HG02588 (cell line): ENCODE measurements around the gene COG5.
A peak's percentile ranks its signal among the peaks of the same experiment; 100 is the strongest.
"Not testable (repeated sequence)": the region's sequence is repeated elsewhere in the genome, so short reads cannot be mapped to it uniquely, and the experiment has no call there.

Experiments
- ATAC-seq: cut with Tn5 transposase; IDR thresholded peaks from one replicate; pipeline ENCODE4 v1.9.1; 2021; ENCODE audit warnings: mild to moderate bottlenecking, moderate library complexity; ENCODE audit not compliant: unreplicated experiment

COG5 gene

DNA sequence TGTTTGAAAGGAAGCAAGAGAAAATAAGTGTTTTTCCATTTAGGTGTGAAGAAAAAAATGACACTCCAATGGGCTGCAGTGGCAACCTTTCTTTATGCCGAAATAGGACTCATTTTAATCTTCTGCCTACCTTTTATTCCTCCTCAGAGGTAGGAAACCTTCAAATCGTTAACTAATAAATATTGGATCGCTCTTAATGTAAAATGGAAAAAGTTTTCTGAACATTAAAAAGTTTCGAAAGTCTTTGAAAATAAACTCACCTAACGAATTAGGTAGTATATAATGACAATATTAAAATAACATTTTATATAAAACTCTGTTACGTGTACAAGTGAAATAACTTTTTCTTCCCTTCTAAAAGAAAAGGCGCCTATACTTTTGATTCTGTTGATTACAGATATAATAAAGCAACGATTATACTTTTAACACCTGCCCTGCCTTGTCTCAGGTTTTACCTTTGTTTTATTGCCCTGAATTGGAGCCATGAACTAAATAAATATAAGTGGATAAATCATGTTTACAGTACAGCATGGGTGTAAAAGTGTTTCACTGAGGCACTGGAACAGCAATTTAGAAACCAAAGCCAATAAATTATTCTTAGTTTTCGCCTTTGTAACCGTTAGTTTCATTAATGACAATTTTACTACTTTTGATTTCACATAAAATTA, 17.1 kb upstream of the COG5 start:
- no peak for ATAC-seq

DNA sequence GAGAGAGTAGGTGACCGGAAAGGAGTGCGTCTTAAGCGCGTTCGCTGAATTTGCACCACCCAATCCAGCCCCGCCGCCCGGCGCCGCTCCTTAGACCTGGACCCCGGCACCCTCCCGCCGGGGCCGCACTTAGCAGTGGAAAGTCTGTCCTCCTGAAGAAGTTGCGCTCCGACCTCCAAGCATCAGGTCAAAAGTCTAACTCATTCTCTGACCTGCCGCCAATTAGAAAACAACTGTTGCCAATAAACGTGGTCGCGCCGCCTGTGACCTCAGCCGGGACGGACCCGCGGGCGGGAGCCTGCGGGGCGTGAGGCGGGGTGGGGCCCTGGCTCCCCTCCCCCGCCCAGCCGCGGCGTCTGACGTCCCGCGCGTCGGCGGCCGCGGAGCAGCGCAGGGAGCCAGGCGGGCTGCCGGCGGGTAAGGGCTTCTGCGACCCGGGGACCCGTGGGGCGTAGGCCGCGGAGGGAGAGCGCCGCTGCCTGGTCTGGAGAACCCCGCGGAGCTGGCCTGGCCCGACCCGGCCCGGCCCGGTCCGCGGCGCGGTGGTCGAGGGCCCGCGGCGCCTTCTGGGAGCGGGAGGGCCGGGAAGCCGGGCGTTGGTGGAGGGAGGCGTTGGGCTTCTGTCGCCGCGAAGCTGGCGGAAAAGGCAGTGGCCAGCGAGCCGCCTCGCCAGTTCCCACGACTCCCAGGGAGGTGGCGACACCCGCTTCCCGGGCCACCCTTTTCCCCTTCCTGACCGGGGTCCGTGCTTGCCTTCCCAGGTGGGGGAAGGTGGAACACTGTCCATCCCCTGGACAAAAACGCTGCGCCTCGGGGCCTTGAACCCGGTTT, 16.4 kb upstream of the COG5 start, which contains the start of gene BCAP29:
Gene BCAP29, plus strand, starts transcription at position 362 of the 831 bp plus-strand sequence. CDS start 527 bp downstream, outside the sequence.
- ATAC-seq, result peak; percentile 91

DNA sequence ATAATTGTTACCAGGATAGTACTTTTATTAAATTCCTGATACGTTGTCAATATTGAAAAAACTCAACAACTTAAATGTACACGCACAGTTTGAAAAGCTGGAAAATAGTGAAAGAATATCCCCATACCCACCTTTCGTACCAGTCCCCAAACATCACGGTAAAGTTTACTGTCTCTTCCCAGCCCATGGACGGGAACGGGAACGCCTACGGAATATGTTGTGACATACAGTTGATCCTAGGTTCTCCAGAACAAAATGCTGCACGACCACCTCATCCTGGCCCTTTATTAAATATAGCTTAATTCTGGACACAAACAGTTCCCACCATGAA, 15.8 kb upstream of the COG5 start:
- ATAC-seq, result no peak

DNA sequence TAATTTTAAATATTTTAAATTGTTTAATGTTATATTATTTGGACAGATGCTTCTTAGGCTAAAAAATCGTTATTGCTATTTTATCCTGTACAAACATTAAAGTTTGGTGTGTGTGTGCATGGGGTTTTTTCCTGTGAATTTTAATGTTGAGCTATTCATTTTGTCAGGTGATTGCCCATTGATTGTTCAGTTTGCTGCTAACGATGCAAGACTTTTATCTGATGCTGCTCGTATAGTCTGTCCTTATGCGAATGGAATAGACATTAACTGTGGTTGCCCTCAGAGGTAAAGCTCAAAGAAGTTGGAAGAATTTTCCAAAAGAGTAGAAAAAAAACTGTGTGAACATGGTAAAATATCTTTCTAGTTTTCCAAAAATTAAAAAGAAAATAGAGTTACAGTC, 9.8 kb upstream of the COG5 start:
- no peak for ATAC-seq

DNA sequence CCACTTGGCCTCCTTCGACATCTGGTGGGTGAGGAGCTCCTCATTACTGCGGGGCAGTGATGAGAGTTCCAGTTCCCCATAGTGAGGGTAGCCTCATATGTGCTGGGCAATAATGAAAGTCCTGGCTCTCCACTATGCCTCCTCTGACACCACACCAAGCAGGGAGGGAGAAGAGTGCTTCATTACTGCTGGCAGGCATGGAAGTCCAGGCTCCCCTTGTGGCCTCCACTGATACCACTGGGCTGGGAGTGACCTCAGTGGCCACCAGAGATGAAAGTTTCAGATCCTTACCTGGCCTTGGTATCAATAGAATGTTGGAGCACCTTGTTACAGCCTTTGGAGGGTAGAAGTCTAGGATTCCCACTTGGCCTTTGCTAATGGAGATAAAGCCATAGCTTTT, 6.6 kb upstream of the COG5 start:
- ATAC-seq, result no peak

DNA sequence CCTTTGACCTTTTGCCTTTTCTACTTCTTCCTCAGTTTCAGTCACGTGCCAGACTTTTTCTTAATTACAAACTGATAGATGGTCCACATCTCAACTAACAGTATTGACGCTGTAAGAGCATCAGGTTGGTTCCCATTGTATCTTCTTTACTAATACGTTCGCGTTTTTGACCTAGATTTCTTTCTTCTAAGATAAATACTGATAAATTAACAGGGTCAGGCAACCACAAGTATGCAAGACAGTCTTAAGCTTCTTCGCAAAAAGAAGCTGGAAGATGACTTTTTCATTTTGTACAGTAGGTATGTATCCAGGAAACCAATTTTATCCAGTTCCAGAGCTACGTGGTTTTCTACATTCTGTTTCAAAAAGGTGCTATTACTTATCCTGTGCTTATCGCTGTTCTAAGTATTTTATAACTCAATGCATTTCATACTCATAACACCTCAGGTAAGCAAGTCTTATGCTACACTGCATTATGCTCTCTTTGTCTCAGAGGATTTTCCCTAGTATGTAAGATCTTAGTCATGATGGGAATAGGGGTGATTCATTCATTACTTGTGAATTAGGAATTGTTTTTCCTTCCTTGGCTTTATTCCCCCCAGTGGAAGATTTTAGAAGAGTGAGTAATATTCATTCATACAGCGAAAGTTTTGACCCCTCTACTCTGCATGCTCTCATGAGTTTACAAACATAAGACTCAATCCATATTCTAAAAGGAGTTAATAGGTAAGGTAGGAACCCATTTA, 1.0 kb upstream of the COG5 start:
- no peak for ATAC-seq

DNA sequence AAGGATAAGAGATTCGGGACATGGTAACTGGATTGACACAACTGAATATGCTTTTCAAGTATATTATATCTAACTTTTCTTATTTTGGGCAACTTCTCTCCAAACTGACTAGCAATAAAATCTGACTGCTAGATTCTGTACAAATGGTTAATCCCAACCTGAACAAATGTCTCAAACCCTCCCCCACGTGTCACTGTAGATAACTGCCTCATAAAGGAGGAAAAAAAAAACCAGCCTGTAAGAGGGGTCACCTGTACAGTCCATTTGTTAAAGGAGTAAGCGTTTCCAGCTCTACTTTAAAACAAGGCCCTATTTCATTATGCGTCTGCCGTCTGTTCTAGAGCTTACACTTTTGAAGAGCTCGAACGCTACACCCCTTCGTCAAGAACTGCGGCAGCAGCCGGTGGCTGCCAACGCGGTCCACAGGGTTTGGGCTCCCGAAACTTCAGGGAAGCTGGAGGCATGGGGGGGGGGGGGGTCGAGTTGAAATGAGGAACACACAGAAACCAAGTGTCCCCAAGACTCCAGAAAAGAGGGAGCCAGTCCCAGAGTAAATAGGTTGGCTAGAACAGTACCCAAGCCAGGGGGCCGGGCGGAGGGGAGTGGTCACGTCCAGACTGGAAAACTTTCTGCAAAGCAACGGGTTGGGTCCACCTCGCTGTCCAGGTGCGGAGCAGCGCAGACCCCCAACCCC, 492 bp downstream of the COG5 start:
- peak; percentile 49 for ATAC-seq

DNA sequence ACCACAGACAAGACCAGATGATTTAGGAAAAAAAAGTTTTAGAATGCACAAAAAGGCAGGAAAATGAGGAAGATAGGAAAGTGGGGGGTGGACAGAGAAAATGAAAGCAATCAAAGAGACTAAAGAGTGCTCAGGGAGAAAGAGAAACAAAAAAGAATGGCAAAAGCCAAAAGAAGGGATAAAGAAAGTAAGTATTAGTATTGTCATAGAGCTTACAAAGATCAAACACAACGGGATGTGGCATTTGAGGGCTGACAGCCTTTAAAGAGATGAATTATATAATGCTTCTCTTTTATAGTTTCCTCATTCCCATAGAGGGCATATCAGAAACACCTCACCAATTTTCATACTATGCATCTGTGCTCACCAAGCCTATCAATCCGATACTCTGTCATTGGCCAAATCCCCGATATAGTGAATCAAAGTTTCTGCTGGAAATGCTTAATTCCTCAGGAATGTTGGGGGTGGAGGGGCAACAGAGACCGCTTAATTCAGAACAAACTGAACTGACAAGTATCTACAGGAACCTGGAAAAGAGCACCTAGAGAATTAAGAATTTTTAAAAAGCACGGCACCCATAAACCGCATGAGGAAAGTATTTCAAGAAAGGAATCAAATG, 2.7 kb downstream of the COG5 start:
- no peak for ATAC-seq

DNA sequence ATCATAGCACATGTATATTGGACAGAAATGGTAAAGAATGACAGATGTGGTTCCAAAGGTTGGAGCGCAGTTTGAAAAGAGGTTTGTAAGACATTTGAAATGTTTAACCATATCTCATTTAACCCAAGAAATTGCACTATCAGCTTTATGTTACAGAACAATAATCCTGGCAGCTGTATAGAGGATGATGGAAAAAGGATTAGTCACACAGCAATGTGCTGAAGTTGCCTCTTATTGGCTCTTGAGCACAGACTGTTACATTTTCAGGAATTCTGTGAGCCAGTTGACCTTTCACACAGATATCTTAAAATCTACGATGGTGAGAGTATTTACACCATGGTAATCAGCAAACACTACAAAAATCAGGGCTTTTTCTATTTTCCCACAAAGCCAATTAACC, 3.9 kb downstream of the COG5 start:
- ATAC-seq, result no peak

DNA sequence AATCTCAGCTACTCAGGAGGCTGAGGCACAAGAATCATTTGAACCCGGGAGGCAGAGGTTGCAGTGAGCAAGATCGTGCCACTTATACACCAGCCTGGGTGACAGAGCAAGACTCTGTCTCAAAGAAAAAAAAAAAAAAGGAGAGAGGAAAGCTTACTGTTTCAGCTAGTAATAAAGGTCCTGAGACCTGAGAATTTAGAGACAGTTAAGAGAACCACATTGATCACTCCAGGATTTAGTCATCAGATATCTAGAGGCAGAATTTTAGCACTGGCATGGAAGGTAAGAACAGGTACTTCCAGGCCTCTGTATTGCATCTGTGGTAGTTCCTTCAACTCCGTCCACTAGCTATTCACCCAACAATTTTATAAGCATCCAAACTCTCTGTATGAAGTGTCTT, 7.8 kb downstream of the COG5 start:
- no peak for ATAC-seq

DNA sequence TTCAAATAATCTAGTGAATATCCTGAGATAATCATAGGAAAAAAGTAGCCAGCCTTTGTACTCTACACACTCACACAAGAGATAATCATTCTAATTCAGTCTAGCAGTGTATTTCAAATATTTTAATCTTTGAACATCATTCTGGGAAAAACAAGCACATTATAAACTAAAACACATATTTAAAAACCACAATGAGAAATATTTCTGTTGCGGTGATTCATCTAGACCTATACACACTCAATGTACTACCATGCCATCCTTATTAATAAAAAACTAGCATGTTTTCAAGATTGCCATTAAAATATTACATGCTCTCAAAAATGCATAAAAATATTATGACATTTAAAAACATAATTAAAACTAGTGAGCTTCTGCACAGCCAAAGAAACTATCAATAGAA, 11.8 kb downstream of the COG5 start:
- no peak for ATAC-seq

DNA sequence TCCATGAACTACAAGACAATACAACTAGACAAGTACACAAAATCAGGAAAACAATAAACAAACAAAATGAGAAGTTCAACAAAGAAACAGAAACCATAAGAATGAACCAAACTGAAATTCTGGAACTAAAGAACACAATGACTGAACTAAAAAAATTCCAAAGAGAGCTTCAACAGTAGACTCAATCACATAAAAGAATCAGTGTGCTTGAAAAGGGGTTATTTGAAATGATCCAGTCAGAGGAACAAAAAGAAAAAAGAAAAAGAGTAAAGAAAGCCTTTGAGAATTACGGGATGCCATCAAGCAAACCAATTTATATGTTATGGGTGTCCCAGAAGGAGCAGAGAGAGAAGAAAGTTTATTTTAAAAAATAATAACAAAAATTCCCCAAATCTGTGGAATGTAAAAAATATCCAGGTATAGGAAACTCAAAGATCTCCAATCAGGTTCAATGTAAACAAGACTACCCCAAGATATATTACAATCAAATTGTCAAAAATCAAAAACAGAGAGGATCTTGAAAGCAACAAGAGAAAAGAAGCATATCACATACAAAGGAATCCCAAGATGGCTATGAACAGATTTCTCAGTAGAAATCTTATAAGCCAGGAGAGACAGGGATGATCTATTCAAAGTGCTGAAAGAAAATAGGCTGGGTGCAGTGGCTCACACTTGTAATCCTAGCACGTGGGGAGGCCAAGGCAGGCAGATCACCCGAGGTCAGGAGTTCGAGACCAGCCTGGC, 18.7 kb downstream of the COG5 start:
- no peak for ATAC-seq

DNA sequence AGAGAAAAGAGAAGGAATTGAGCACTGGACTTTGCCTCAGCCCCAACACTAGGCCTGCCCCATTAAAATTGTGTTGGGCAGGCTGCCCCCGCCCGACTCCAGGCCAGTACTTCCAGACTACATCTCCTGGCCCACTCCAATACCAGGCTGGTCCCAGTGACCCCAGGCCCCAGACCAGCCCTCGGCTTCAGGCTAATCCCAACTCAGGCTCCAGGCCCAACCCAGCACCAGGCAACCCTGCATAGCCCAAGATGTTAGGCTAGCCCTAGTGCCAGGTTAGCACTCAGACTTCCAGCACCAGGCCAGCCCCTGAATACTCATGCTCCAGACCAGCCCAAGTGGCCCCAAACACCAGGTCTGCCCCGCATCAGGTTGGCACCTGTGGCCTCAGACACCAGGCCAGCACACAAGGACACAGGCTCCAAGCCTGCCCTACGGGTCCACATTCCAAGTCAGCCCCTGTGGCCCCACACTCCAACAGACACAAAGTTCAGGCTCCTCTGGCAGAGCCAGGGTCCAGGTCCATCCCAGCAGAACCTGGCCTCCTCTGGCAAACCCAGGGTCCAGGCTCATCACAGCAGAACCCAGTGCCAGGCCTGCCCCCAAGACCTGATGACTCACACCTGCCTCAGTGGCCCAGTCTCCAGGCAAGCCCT, 20.3 kb downstream of the COG5 start:
- no peak for ATAC-seq

DNA sequence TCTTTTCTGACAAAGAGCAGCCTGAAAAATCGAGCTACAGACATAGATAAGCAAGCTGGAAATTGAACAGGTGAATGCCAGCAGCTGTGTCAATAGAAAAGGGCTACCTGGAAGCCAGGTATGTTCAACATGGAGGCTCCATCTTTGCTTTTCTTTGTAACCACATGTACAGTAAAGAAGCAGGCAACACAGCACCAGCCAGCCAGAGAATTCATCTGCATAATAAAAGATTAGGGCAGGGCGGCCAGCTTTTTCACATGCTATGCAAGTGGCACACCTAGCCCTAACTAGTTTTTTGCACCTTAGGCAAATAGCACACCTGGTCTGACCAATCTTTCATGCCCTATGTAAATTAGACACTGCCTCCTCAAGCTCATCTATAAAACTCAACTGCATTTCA, 25.7 kb downstream of the COG5 start:
- ATAC-seq, result no peak

DNA sequence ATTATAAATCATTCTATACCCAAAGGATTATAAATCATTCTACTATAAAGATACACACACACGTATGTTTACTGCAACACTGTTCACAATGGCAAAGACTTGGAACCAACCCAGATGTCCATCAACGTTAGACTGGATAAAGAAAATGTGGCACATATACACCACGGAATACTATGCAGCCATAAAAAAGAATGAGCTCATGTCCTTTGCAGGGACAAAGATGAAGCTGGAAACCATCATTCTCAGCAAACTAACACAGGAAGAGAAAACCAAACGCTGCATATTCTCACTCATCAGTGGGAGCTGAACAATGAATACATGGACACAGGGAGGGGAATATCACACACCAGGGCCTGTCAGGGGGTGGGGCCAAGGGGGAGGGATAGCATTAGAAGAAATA, 26.5 kb downstream of the COG5 start:
- ATAC-seq, result not testable (repeated sequence)

DNA sequence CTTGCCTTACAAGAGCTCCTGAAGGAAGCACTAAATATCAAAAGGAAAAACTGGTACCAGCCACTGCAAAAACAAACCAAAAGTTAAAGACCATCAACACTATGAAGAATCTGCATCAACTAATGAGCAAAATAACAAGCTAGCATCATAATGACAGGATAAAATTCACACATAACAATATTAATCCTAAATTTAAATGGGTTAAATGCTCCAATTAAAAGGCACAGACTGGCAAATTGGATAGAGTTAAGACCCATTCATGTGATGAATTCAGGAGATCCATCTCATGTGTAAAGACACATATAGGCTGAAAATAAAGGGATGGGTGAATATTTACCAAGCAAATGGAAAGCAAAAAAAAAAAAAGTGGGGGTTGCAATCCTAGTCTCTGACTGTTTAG, 29.6 kb downstream of the COG5 start:
- ATAC-seq, result no peak

DNA sequence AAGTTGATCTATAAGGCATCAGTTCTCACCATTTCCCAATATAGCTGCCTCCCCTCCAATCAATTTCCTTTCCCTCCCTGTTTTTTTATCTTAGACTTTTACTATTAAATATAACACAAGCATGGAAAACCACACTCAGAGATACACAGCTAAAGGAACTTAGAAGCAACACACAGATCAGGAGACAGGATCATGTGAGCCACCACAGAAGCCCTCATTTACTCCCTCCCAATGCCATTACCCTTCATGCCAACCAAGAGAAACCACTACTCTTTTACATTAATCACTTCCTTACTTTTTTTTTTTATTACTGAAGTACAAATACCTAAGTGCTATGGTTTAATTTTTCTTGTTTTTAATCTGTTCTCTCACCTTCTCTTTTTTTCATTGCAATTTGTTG, 33.0 kb downstream of the COG5 start:
- ATAC-seq, result no peak

DNA sequence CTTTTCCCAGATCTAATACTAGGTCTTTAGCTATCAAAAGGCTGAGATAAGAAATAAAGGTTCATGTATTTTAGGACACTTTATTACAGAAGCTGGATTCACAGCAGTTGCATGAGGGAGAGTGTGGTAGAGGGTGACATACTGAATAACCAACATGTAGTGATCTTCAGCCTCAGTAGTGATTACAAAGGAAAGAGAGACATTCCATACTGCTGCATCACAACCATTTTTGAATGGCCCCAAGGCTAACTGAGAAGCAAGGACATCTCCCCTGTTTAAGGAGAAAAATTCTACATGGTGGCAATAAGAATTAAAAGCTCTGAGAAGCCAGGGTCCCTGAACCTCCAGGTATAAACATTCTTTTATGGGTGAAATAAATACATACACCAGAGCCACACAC, 35.3 kb downstream of the COG5 start:
- no peak for ATAC-seq

DNA sequence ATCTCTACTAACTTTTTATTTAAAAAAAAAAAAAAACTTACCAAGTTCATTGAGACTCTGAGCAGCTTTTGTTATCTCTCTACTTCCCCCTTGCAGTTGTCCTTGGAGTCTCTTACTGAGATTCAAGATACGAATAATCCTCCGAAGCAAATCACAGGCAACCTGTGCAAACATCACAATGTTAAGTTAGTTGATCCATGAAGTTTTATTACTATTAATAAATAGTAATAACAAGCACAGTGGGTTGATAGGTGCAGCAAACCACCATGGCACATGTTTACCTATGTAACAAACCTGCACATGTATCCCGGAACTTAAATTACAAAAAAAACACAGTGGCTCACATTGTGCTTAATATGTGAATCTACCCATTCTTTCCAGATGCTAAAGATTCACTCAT, 36.5 kb downstream of the COG5 start:
- ATAC-seq, result no peak

DNA sequence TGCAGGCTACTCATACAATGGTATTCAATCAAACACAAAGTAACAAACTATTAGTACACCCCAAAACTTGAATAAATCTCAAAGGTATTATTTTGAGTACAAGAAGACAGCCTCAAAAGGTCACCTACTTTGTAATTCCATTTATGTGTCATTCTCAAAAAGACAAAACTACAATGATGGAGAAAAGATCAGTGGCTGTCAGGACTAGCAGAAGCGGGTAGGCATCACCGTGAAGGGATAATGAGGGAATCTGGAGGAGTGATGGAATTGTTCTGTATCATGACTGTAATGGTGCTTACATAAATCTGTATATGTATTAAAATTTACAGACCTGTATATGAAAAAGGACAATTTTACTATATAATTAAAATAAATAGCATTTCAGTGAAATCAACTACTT, 37.0 kb downstream of the COG5 start:
- no peak for ATAC-seq
